Measurements from ENCODE around the gene AHCYL2. TPM values are rescaled to one million over a fixed set of nuclear protein-coding genes. Genes with fewer than 3 reads are reported as not detected.

The AHCYL2 gene
- total and polyA plus RNA-seq, 12 donors = 2.5 to 7.7 (median 5.6) TPM

DNA sequence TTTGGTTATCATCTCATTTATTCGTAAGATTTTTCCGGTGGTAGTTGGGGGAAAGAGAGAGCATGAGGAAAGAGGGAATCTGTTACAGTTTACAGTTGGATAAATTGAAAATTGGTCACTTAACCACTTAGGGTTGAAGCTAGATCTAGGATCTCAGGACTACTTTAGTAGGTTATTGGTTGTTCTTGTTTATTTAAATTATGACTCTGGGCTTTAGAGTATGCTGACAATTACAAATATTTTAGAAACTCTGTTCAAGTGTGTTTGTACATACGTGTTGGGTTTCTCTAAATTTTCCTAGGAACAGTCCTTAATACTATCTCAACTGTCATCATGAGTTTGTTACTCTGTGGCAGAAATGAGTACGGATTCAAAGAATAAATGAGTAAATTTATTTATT lies 160.8 kb downstream of the AHCYL2 start:
- no peak for ATAC-seq
- no peaks in the 10 kb centered on the region for H3K9me3 ChIP-seq
- intact Hi-C loops (cut with DNase I) = no loop called here
- peaks cover 0 to 10% (median 0%) of the 10 kb centered on the region in 9 donors for H3K4me1 ChIP-seq
- no peaks in the 10 kb centered on the region for H3K27me3 ChIP-seq
- no peak for DNase-seq
- TF ChIP-seq, protein P1, sequence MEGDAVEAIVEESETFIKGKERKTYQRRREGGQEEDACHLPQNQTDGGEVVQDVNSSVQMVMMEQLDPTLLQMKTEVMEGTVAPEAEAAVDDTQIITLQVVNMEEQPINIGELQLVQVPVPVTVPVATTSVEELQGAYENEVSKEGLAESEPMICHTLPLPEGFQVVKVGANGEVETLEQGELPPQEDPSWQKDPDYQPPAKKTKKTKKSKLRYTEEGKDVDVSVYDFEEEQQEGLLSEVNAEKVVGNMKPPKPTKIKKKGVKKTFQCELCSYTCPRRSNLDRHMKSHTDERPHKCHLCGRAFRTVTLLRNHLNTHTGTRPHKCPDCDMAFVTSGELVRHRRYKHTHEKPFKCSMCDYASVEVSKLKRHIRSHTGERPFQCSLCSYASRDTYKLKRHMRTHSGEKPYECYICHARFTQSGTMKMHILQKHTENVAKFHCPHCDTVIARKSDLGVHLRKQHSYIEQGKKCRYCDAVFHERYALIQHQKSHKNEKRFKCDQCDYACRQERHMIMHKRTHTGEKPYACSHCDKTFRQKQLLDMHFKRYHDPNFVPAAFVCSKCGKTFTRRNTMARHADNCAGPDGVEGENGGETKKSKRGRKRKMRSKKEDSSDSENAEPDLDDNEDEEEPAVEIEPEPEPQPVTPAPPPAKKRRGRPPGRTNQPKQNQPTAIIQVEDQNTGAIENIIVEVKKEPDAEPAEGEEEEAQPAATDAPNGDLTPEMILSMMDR (IDR thresholded peaks at IDR 0.05) = no peak
- no peak overlapping the region for H3K4me3 ChIP-seq
- no peak overlapping the region for H3K27ac ChIP-seq
- H3K36me3 ChIP-seq = peaks cover 0 to 35% (median 0%) of the 10 kb centered on the region in 9 donors
- WGBS, 2 donors = 94 to 97% methylated on average over 4 of the region's 4 CpGs

DNA sequence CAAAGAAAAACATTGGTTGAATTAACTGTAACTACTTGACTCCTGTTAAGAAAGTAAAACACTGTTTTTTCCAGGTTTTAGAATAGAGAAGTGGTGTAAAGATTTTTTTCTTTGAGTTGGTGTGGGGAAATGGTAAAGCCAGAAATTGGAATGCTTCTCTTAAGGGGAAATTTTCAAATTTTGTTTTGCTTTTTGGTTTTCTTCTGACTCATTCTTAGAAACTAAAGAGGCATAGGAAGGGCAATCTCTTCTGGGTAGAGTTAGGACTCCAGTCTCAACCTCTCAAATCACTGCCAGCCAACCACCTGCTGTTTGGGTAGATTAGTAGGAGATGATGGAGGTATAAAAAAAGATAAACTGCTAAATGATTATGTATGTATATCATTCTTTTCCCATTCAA lies 161.7 kb downstream of the AHCYL2 start:
- TF ChIP-seq, protein P1 (IDR thresholded peaks at IDR 0.05) = no peak
- ATAC-seq = no peak
- peaks cover 0 to 16% (median 3%) of the 10 kb centered on the region in 9 donors for H3K4me1 ChIP-seq
- intact Hi-C loops (cut with DNase I) = no loop called here
- peaks cover 0 to 36% (median 0%) of the 10 kb centered on the region in 9 donors for H3K36me3 ChIP-seq
- H3K27ac ChIP-seq = no peak overlapping the region
- no peaks in the 10 kb centered on the region for H3K27me3 ChIP-seq
- H3K9me3 ChIP-seq = no peaks in the 10 kb centered on the region
- DNase-seq = no peak
- no peak overlapping the region for H3K4me3 ChIP-seq

DNA sequence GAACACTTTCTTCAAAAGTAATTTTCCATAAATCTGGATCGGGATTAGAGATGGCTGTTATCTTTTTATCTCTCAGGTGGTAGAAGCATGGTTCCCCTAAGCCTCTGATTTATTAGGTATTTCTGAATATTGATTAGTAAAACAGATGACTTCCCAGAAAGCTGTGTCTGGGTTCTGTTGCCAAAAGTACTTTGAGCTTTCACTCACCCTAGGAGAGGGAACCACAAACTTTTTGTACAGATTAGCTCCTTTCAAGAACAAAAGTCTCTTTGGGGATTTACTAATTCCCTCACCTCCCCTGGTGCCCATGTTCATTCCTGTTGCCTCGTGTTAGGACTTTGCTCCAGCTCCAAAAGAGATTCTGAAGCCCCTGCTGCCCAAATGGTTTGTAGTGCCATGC lies 162.7 kb downstream of the AHCYL2 start:
- Histone ChIP-seq H3K27me3 (no peaks in the 10 kb centered on the region), H3K4me1 (peaks cover 0 to 26% (median 4%) of the 10 kb centered on the region in 9 donors), H3K27ac (no peak overlapping the region), H3K9me3 (no peaks in the 10 kb centered on the region), H3K4me3 (no peak overlapping the region), H3K36me3 (peaks cover 0 to 41% (median 0%) of the 10 kb centered on the region in 9 donors)
- TF ChIP-seq, protein P1 (IDR thresholded peaks at IDR 0.05) = no peak
- DNase-seq (no peak), ATAC-seq (no peak)
- intact Hi-C loops (cut with DNase I) = no loop called here
- WGBS, 2 donors = 76 to 85% methylated on average over 2 of the region's 2 CpGs

DNA sequence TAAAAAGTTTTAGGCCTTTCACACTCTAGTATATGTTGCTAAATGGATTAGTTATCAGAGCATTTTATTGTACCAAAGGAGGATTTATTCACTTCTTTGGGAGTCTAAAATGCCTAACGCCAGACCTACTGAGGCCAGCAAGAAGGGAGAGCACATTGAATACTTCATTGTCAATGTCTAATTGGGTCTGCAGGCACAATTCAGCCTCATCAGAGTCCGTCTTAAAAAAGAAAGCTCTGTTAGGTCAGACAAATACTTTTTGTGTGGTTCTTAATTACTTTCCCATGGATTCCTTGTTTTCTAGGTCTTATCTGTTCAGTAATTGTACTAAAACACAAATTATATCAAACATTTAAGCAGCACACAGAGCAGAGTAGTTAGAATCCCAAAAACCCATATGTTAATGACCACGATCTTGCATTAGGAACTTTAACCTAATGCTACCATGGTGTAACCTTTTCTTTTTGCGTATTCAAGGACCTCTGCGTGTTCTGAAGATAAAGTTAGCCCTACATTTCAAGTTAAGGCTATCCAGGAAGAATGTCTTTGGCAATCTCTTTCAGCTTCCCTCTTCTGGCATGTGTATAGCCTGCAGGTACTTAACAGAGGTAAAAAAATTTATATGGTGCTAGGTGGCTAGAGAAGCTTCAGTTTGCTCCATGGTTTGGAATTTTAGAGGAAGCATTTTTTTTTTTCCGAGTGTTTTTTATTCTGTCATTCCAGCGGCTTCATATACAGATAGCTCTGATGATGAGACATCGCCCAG lies 163.7 kb downstream of the AHCYL2 start:
- intact Hi-C loops (cut with DNase I) = no loop called here
- no peaks in the 10 kb centered on the region for H3K9me3 ChIP-seq
- H3K36me3 ChIP-seq = peaks cover 0 to 38% (median 0%) of the 10 kb centered on the region in 9 donors
- H3K4me3 ChIP-seq = no peak overlapping the region
- no peaks in the 10 kb centered on the region for H3K27me3 ChIP-seq
- ATAC-seq (no peak), DNase-seq (no peak)
- TF ChIP-seq, protein P1 (IDR thresholded peaks at IDR 0.05) = no peak
- H3K4me1 ChIP-seq = peaks cover 0 to 26% (median 4%) of the 10 kb centered on the region in 9 donors
- 85 to 90% methylated on average over 8 of the region's 8 CpGs for WGBS, 2 donors
- no peak overlapping the region for H3K27ac ChIP-seq

All from heart right ventricle (tissue), 16 donors.